GM12801 (cell line): ENCODE results near the gene TSHZ2.

Source experiments
- CTCF ChIP-seq: IDR thresholded peaks from one replicate; pipeline ENCODE4 v1.5.1; 2011; ENCODE audit warnings: control low read depth; ENCODE audit not compliant: insufficient read length; ENCODE audit errors: extremely low read depth

TSHZ2 gene

GRCh38 chr20:53186635-53187034, 214.5 kb downstream of the TSHZ2 start:
- no peak for TF ChIP-seq CTCF

GRCh38 chr20:53187392-53188068, 215.4 kb downstream of the TSHZ2 start:
- no peak for TF ChIP-seq CTCF

- no peak for TF ChIP-seq CTCF
Observed at GRCh38 chr20:53190225-53190624, 218.1 kb downstream of the TSHZ2 start.

GRCh38 chr20:53191957-53192356, 219.8 kb downstream of the TSHZ2 start:
- no peak for TF ChIP-seq CTCF

- no peak for TF ChIP-seq CTCF
Observed at GRCh38 chr20:53194306-53195290, 222.4 kb downstream of the TSHZ2 start.

GRCh38 chr20:53195876-53196610, 223.9 kb downstream of the TSHZ2 start:
- TF ChIP-seq CTCF: no peak

GRCh38 chr20:53201588-53201987, 229.4 kb downstream of the TSHZ2 start:
- TF ChIP-seq CTCF: no peak
